Activated CD8-positive, alpha-beta memory T cell treated with anti-CD3 and anti-CD28 coated beads for 24 hours (primary cell): ENCODE measurements around the gene CSF2RB.

ENCODE experiments used
- DNase-seq: peaks from one replicate; pipeline ENCODE4 v3.0.0-alpha.2; 2020

The CSF2RB gene

DNA sequence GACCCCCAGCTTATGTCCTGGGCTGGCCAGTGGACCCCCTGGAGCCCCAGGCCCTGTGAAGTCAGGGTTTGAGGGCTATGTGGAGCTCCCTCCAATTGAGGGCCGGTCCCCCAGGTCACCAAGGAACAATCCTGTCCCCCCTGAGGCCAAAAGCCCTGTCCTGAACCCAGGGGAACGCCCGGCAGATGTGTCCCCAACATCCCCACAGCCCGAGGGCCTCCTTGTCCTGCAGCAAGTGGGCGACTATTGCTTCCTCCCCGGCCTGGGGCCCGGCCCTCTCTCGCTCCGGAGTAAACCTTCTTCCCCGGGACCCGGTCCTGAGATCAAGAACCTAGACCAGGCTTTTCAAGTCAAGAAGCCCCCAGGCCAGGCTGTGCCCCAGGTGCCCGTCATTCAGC, 24.6 kb downstream of the CSF2RB start:
- peak; percentile 54 for DNase-seq

DNA sequence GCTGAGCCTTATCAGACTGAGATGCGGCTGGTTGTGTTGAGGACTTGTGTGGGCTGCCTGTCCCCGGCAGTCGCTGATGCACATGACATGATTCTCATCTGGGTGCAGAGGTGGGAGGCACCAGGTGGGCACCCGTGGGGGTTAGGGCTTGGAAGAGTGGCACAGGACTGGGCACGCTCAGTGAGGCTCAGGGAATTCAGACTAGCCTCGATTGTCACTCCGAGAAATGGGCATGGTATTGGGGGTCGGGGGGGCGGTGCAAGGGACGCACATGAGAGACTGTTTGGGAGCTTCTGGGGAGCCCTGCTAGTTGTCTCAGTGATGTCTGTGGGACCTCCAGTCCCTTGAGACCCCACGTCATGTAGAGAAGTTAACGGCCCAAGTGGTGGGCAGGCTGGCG, 25.5 kb downstream of the CSF2RB start:
- peak; percentile 41 for DNase-seq

DNA sequence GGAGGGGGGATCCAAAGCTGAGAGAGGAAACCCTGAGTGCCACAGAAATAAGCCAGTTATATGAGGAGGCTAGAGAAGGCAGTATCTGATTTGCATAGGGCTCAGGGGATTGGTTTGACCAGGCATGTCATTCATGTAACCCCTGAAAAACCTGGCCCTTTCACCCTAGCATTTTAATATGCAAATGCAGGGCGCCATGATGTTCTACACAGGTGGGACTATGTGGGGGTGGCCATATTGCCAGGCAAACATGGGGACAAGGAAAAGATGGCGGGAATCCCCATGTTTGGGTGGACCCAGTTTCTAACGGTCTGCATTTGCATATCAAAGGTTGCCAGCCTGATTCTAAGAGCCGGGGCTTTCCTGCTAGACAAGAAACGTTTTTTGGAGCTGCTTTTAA, 27.2 kb downstream of the CSF2RB start:
- no peak for DNase-seq

DNA sequence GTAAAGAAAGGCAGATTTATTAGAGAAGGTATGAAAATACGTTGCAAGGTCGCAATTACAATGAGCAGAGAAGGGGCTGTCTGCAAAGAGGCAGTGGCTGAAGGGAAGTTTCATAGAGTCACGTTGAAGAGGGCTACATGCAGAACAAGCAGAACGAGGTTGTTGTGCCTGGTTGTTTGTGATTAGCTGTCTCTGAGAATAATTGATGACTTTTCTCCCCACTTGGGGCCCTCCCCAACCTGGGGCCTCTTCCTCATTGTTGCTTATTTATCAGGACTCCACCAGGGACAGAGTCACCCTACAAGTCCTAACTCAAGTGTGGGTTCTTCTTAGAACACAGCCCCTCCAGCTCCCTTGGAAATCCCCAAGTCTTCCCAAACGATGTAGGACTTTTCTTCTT, 29.1 kb downstream of the CSF2RB start:
- DNase-seq: no peak

DNA sequence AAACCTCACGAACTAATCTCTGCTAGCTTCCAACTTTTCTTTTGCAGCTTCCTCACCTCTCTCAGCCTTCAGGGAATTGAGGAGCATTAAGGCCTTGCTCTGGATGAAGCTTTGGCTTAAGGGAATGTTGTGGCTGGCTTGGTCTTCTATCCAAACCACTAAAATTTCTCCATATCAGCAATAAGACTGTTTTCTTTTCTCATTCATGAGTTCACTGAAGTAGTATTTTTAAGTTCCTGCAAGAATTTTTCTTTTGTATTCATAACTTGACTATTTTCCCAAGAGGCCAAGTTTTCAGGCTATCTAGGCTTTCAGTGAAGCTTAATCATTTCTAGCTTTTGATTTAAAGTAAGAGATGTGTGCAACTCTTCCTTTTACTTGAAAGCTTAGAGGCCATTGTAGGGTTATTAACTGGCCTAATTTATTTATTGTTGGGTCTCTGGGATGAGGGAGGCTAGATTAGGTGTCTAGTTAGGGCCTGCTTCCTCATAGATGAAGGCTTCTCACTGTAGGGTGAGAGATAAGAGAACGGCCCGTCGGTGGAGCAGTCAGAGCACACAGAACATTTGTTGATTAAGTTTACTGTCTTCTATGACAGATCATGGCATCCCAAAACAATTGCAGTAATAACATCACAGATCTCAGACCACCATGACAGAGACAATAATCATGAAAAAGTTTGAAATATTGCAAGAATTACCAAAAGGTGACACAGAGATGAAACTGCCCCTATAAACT, 33.2 kb downstream of the CSF2RB start:
- DNase-seq: no peak

DNA sequence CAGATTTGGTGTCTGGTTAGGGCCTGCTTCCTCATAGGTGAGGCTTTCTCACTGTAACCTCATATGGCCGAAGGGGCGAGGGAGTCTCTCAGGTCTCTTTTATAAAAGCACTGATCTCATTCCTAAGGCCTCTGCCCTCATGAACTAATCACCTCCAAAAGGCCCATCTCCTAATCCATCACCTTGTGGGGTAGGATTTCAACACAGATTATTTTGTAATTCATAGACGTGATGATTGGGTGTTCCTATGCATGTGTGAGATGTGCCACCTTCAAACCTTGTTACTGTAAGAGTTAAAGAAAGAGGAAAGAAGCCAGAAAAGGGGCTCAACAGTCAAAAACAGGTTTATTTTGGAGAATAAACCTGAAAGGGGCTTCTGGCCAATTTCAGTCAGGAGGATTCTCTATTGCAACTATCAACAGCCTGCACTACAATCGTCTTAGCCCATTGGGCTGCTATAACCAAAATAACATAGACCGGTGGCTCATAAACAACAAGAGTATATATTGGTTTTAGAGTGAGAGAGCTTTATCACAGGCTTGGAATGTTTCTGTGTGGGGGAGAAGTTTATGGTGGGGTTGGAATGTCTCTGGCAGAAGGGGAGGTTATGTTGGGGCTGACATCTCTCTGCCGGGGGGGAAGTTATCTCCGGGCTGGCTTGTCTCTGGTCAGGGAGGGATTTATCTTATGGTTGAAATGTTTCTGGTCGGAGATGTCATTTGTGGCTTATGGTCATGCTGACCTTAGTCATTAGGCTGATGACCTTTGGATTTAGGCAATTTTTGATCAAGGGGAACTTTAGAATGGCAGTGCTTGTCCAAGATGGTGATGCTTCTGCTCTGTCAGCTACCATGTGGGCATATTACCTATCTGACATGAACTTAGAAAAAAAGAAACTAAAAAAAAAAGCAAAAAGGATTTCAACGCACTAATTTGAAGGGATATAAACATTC, 35.1 kb downstream of the CSF2RB start:
- no peak for DNase-seq

DNA sequence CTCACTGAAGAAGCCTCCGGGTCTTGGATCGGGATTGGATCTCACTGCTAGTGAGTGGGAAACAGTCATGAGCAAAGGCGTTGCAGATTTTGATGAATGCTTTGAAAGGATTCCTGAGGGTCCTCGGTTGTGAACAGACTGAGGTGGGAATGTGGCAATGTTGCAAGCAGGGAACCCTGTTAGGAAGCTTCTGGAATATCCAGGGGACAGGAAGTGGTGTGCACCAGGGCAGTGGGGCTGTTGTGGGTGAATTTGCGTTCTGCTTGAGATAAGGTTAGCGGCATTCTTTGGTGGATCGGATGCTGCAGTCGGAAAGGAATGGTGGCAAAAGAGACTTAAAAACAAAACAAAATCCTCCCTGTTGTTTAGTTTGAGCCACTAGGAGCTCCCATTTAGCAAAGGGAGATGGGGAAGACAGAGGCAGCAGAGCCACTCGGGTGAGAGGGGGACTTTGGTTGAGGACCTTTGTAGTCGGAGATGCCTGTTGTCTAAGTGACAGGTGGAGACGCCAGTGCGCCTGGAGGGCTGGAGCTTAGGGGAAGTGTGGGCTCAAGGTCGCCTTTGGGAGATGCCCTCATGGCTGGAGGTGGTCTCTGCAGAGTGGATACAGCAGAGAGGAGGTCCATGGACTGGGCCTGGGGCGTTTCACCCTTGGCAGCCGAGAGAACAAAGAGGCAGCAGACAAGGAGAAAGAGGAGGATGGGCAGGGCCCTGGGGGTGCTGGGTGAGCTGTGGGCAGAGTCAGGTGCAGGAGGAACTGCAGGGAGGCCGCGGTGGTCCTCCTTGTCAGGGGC, 37.6 kb downstream of the CSF2RB start:
- DNase-seq: no peak

DNA sequence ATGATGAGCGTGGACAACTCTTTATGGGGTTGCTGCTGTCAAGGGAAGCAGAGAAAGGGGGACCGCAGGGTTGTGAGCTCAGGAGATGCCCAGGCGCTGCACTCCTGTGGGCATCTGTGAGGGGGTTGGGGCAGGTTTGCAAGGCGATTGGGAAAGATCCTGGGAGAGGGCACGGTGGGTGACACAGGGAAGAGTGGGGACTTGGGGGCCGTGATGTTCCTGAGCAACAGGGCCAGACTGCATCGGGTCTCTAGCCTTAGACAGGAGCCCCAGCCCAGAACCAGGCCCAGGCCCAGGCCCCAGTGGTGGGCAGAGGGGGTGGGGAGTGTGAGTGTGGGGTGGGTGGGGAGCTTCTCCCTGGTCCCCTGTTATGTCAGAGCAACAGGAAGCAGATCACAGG, 38.3 kb downstream of the CSF2RB start:
- DNase-seq: no peak

DNA sequence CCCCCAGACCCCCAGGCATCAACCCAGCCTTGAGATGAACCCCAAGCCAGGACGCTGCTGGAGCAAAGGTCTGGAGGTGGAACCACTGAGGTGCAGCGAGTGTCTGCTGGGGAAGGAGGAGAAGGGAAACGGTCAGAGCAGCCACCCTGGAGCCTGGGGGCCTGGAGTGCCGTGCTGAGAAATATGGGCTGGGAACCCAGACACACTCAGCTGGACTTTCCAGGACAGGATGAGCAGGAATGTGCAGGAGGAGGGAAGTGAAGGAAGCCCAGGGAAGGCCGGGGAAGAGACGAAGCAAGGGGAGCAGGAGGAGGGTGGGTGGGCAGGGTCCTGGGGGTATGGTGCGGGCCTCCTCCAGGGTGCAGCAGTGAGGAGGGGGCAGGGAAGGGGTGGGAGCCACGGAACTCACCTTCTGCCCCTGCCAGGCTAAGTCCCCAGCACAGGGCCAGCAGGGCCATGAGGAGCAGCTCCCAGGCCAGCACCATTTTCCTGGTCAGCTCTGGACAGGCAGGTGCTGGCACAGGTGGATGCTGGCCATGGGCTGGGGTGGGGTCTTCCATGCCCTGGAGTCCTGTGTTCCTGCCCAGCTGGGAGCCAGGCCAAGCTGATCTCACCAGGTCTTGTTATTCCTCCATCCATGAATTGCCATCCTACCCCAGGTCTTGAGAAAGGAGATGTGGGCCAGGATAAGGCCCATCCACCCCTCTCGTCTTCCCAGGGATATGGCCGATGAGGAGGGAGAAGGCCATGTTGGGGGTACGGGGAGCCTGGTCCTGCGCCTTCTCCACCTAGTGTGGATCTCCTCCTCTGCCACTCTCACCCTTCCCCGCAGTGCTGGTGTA, 40.0 kb downstream of the CSF2RB start:
- no peak for DNase-seq

DNA sequence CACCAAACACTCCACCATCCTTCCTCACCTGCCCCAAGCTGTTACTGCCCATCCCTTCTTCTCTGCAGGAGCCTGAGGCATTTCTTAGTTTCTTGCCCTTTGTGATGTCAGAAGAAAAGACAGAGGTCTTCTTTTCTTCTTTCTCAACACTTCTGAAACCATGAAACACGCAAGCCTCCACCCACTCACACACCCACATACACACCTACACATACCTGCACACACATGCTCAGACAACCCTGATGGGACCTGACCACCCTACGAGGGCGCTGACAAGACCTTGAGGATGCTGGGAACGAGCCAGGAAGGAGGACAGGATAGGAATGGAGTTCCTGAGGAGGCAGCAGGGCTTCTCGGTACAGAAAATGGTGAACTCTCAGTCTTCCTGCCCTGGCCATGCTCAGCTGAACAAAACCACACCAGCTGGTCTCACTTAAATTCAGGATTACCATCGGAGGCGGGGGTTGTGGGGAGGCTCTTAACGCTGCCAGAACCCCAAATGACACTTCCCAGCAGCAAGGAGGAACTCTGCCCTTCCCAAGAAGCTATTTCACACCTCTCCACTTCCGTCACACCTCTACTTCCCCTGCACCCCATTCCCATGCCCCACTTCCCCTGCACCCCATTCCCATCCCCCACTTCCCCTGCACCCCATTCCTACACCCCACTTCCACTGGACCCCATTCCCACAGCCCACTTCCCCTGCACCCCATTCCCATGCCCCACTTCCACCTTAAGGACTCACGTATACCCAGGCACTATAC, 41.0 kb downstream of the CSF2RB start:
- no peak for DNase-seq

DNA sequence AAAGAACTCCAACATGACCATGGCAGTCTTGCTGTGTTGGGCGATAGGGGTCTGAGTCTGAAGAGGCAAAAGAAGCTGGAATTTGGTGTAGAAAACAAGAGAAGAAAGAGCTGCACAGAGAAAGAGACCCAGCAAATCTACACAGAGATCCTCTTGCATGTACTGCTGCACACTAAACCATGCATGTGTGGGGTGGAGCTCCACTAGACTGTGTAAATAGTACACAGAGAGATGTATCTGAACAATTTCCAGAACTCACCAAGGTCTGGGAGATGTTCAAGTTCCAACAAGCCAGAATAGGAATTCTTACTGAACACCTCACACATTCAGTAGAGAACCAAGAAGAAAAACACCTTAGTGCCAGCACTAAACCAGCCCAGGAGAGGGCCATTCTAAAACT, 42.3 kb downstream of the CSF2RB start:
- DNase-seq: no peak

DNA sequence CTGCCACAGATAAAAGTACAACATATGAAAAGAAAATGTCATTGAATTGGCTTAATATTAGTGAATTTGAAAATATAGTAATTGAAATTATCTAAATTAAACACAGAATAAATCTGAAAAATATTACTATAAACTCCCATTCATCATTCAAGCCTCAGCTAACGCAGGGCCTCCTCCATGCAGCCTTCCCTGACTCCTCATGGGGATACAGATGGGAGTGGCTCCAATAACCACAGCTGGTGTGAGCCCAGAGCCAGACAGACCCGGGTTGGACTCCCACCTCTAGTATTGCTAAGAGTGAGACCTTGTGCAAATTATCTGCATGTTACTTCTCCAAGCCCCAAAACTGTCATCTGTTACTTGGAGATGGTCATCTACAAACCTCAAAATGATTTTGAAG, 44.9 kb downstream of the CSF2RB start:
- DNase-seq: no peak

DNA sequence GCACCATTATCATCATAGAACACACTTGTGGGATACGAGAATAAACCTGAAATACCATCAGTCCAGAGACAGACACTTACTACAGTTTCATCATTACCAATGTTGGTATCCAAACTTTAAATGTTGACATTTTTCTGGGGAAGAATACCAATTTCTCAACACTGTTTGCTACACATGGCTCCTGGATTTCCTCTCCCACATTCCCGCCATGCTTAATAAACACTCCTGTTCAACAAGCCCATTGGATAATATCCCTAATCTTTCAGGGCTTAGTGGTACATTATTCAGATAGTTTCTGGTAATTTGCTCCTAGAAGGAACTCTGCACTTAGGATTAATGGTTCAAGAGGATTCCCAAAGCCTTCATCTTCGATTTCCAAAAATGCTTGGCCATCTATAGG, 48.2 kb downstream of the CSF2RB start:
- no peak for DNase-seq

DNA sequence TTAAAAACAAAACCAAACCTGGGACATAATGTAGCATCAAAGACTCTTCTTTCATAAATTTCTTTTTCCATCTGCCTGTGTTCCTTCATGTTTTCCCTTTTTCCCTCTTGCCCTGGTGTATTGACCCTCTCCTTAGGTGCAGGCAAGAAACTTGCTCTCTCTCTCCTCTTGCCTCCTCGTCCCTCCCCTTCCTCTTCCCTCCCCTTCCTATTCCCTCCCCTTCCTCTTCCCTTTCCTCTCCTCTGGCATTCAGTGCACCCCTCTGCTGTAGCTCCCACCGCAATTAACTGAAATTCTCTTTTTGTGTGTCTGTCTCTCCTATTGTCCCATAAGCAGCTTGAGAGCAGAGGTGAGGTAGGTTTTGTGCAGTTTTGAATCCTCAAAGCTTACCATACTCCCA, 49.9 kb downstream of the CSF2RB start:
- no peak for DNase-seq

DNA sequence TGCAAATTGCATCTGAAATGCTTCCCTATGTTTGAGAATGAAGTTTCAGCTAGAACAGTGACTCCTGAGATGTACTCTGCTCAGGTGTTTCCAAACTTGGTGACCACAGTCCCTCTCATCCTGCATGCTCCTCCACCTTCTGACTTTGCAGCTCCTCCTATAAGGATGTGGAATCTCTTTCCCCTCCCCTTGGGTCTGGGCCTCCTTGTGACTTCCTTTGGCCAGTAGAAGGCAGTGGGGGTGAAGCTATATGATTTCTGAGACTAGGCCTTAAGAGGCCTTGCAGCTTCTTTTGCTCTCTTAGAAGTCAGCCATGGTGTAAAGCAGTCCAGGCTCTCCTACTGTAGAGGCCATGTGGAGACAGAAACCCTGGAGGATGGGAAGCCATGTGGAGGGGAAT, 50.7 kb downstream of the CSF2RB start:
- DNase-seq: no peak

DNA sequence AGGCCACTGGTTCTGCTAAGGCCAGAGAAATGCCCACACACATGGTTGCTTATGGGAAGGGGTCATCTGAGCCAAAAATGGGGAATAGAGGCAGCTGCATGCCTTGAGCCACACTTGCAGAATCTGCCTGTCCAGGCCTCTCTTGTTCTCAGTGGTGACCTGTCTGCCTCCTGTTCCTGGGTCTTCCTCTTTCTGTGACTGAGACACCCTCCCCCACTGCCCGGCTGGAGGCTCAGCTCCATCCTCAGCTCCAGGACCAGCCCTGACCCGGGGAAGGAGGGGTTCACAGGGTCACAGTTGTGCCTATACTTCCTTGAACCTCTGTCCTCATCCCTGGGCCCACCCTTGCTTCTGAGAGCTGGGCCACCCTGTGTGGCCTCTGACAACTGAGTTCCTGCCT, 52.3 kb downstream of the CSF2RB start:
- DNase-seq: no peak

DNA sequence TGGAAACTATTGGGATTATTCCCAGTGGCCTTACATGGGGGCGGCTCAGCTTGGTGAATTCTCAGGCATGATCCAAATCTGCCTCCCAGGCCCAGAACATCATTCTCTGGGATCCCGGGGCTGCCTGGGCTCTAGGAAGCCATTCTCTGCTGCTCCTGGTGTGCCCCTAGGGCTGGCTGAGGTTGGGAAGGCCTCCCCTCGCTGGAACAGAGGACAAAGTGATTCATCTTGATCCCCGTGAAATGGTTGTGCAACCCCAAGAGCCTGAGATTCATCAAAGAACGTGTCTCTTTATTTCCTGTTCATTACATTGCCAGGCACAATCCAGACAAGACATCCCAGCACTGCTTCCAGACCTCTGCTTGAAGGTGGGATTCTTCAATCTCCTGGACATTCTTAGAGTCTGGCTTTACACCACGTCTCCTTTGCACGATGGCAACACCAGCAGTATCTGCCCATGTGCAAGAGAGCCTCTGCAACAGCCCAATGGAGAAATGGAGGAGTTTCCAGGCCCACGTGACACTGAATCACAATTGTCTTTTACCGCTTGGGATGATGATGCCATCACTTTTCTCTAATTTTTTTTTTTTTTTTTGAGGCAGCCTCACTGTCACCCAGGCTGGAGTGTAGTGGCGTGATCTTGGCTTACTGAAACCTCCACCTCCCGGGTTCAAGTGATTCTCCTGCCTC, 53.6 kb downstream of the CSF2RB start:
- DNase-seq: no peak

DNA sequence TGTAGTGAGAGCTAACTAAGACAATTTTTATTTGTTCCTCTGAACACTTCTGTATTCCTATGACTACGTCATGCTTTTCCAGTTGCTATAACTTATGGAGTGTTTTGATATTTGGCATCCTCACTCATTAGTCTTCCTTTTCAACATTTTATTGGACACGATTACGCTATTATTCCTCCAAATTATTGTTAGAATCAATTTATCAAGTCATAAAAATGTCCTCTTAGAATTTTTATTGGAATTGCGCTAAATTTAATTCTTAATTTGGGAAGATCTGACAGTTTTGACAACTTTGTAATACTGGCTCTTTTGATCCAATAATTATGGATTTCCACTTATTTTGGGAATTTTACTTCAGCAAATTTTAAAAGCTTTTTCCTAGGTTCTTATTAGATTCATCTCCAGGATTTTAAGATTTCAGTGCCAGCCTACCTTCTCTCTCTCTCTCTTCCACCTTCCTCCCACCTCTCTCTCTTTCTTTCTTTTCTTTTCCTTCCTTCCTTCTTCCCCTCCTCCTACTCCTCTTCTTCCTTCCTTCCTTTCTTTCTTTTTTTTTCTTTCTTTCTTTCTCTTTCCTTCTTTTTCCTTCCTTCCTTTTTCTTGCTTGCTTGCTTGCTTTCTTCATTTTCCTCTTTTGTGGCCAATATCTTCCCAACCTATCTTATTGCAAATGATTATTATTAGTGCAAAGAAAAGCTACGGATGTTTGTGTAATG, 55.0 kb downstream of the CSF2RB start:
- DNase-seq: no peak

DNA sequence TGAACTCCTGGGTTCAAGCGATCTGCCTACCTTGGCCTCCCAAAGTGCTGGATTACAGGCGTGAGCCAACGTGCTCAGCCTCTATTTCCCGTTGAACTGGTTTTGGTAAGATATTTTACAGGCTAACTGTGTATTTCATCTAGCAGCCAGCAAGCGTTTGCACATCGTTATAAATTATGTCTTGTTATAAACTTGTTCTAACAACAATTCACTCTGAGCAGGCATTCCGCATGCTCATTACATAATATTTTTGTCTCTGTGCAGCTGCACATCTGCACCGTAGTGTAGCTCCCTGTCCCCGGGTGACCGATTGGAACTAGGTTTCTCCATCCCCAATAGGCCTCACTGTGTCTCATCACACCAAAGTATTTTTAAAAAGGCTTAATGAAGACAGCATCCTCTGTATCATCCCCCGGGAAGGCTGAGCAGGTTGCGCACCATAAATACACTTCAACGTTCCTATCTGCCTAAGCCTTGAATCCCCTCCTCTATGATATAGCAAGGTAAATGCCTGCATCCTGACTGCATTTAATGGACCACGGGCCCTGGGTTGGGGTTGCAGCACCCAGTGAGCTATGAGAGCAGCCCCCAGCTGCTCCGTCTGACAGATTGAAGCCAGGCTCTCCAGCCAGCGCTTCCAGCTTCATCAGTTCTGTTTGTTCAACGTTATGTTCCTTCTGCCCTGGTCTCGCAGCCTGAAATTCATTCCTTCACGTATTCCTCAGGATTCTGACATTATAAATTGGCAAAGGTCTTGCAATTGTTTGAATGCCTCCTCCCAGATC, 58.1 kb downstream of the CSF2RB start:
- DNase-seq: no peak

DNA sequence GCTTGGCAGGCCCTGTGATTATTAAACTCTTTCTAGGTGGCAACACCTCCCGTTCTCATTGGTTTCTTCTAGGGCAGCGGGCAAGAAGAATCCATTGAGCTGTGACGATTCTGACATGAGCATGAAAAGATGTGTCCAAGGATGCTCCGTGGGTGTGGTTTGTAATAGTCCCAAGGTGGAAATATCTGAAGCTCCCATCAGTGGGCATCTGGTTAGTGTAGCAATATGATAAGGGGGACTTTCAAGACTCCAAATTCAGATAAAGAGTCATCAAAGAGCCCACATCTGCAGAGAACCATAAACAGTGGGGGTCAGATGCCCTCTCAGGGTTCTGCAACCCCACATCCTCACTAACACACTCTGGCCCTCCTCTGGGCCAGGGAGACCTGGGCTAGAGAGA, 63.2 kb downstream of the CSF2RB start:
- no peak for DNase-seq
